AG04449 (cell line): ENCODE results near the gene NTMT1.

Experiments
- CTCF ChIA-PET: fragments of 350-600 bp; formaldehyde crosslinking; extraction: SDS; loops from one replicate; lab custom pipeline; 2021; ENCODE audit warnings: antibody characterized with exemption; lab: Yijun Ruan, JAX
- POLR2A ChIA-PET: fragments of 400-600, 350-600 bp; formaldehyde crosslinking; extraction: SDS; loops from one replicate; lab custom pipeline; 2020; ENCODE audit warnings: antibody characterized with exemption, inconsistent platforms; lab: Yijun Ruan, JAX
- DNase-seq: peaks from one replicate; pipeline ENCODE4 v3.0.0-alpha.2; 2010; ENCODE audit warnings: low read depth, low spot score
- H3K4me3 ChIP-seq: 2 replicates; pipeline ENCODE4 v1.5.1; 2011; ENCODE audit warnings: low read depth, mild to moderate bottlenecking, control low read depth, low read length
- TF ChIP-seq, protein P1 (sequence below): IDR thresholded peaks from one replicate; pipeline ENCODE4 v1.5.1; 2011; ENCODE audit warnings: mild to moderate bottlenecking, moderate library complexity, low read length, control low read depth, inconsistent platforms; ENCODE audit not compliant: insufficient read depth; ENCODE audit errors: missing control alignments

The NTMT1 gene

DNA sequence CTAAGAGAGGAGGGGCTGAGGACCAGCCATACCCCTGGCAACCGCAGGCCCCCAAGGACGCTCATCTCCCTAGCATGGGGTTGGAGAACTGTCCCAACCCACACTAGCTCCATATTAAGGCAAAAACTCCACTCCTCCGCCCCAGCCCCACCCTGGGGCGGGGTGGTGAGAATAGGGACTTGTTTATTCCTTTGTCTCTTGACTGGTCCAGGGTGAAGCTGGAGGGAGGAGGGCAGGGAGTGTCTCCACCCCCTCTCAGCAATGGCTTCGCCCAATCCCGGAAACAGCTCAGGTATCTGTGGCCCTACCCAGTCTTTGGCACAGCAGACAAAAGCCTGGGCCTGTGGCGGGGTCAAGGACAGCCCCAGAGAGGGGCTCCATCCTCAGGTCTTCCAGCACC lies 56.4 kb downstream of the NTMT1 start:
- TF ChIP-seq, protein P1, sequence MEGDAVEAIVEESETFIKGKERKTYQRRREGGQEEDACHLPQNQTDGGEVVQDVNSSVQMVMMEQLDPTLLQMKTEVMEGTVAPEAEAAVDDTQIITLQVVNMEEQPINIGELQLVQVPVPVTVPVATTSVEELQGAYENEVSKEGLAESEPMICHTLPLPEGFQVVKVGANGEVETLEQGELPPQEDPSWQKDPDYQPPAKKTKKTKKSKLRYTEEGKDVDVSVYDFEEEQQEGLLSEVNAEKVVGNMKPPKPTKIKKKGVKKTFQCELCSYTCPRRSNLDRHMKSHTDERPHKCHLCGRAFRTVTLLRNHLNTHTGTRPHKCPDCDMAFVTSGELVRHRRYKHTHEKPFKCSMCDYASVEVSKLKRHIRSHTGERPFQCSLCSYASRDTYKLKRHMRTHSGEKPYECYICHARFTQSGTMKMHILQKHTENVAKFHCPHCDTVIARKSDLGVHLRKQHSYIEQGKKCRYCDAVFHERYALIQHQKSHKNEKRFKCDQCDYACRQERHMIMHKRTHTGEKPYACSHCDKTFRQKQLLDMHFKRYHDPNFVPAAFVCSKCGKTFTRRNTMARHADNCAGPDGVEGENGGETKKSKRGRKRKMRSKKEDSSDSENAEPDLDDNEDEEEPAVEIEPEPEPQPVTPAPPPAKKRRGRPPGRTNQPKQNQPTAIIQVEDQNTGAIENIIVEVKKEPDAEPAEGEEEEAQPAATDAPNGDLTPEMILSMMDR = no peak
- ChIA-PET POLR2A (no interaction called here), CTCF (interaction anchor here (0.7 kb wide), 1 partner anchor 9 kb away, joined by 4 read pairs; no protein-coding TSS in a partner anchor)
- DNase-seq = no peak
- no peak overlapping the region for H3K4me3 ChIP-seq

DNA sequence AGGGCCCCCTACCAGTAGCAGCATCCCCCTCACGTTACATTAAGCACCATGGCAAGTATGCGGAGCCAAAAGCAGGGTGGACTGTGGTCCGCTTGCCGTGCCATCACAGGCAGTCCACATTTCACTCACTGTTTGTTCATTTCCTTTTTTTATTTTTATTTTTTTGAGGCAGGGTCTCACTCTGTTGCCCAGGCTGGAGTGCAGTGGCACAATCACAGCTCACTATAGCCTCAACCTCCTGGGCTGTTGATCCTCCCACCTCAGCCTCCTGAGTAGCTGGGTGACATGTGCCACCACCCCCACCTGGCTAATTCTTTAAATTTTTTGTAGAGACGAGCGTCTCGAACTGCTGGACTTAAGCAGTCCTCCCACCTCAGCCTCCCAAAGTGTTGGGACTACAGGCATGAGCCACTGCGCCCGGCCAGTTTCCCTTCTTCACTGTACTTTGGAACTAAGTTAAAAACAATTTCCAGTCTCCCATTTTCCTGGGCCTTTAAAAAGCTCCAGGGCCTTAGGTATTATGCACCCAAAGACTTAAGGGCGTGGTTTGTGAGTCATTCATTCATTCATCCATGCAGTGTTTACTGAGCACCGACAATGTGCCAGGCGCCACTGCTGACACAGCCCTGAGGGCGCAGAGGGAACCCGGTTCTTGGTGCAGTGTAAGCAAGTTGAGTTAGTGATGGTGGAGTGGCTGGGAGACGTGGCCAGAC lies 59.4 kb downstream of the NTMT1 start:
- H3K4me3 ChIP-seq = no peak overlapping the region

More for the DNA sequence above, 59.4 kb downstream of the NTMT1 start:
- ChIA-PET POLR2A (no interaction called here), CTCF (interaction anchor here (0.8 to 1.4 kb wide), 2 partner anchors 10 to 51 kb away, joined by 3 to 8 read pairs; no protein-coding TSS in a partner anchor)
- TF ChIP-seq, protein P1 = no peak
- no peak for DNase-seq
